Activated naive CD8-positive, alpha-beta T cell treated with anti-CD3 and anti-CD28 coated beads, Interleukin-2, amount 50 U/mL, for 24 hours (primary cell): ENCODE measurements around the gene MICAL3.

Experiments
- ATAC-seq: fragments of 150-1000 bp; cut with Tn5 transposase; one replicate; pipeline ENCODE4 v1.10.0; 2021
- DNase-seq: peaks from one replicate; pipeline ENCODE4 v3.0.0; 2021
- H3K27ac Mint-ChIP-seq: one replicate; pipeline ENCODE4 v1.8.0; 2021; ENCODE audit warnings: mild to moderate bottlenecking, mixed read lengths
- H3K27me3 Mint-ChIP-seq: one replicate; pipeline ENCODE4 v1.8.0; 2021; ENCODE audit warnings: mixed read lengths
- H3K36me3 Mint-ChIP-seq: one replicate; pipeline ENCODE4 v1.8.0; 2021; ENCODE audit warnings: low read depth, mixed read lengths
- H3K4me1 Mint-ChIP-seq: one replicate; pipeline ENCODE4 v1.8.0; 2021; ENCODE audit warnings: mixed read lengths
- H3K4me3 Mint-ChIP-seq: one replicate; pipeline ENCODE4 v1.8.0; 2021; ENCODE audit warnings: mild to moderate bottlenecking, moderate library complexity, mixed read lengths
- H3K9me3 Mint-ChIP-seq: one replicate; pipeline ENCODE4 v1.8.0; 2021; ENCODE audit warnings: mixed read lengths

Gene MICAL3

DNA sequence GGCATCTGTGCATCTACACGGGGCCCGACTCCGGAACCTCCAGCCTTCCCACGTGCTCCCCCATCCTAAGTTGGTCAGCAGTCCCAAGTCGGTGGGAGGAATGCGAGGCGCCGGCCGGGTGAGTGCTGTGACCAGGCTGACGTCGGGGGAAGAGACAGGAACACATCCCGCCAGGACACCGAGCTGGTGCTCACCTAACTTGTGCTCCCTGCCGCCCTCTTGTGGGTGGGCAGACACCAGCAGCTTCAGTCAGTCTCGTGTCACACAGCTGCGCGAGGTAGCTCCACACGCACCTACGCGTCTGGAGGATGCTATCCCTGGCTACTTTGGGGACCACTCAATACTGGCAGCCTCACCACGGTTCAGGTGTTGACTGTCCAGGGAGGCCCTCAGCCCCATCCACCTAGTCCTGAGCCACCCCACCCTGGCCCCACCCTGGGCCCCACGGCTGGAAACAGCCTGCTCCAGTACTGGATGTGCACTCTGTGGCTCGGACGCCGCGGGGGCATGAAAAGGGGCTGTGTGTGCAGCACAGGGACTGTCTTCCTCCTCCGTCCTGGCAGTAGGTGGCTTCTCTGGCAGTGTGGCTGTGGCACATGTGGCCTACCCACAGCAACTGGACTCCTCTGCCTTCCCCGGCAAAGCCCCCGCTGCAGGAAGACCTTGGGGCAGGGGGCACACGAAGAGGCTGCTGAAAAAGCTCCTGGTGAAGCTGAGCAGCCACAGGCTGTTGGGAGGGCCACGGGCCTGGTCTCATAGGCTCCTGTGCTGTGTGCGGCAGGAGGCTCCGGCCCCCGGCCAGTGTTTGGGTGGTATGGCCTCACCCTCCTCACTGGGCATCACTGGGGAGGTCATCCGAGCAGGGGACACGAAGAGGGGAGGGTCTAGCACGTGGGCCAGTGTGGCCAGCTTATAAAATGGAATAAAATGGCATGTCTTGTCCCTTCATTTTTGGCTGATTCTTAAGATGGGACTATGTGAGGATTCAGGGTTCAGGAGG lies 238.9 kb downstream of the MICAL3 start:
- ATAC-seq: no peak
- Mint-ChIP-seq H3K4me3 (no peak overlapping the region), H3K9me3 (no peaks in the 10 kb centered on the region), H3K27ac (no peak overlapping the region), H3K4me1 (peaks cover 20% of the 10 kb centered on the region), H3K36me3 (peaks cover 3% of the 10 kb centered on the region), H3K27me3 (no peaks in the 10 kb centered on the region)
- peak; percentile 84 for DNase-seq

DNA sequence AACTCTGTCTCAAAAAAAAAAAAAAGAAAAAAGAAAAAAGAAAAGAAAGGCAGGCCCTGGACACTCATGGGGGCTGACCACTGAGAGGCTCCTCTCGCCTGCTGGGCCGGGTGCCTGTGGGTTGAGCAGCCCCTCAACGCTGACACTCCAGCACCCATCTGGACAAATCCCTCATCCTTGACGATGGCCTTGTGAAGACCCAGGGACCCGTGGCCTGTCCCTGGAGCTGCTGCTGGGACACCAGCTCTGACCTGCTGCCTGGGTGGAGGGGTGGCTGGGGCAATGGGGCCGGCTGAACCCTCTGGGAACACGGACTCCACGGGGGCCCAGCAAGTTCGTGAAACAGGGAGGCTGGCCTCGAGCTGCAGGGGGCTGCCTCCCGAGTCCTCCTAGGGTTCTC lies 239.6 kb downstream of the MICAL3 start:
- peaks cover 27% of the 10 kb centered on the region for H3K4me1 Mint-ChIP-seq
- H3K36me3 Mint-ChIP-seq: no peaks in the 10 kb centered on the region
- H3K9me3 Mint-ChIP-seq: no peaks in the 10 kb centered on the region

DNA sequence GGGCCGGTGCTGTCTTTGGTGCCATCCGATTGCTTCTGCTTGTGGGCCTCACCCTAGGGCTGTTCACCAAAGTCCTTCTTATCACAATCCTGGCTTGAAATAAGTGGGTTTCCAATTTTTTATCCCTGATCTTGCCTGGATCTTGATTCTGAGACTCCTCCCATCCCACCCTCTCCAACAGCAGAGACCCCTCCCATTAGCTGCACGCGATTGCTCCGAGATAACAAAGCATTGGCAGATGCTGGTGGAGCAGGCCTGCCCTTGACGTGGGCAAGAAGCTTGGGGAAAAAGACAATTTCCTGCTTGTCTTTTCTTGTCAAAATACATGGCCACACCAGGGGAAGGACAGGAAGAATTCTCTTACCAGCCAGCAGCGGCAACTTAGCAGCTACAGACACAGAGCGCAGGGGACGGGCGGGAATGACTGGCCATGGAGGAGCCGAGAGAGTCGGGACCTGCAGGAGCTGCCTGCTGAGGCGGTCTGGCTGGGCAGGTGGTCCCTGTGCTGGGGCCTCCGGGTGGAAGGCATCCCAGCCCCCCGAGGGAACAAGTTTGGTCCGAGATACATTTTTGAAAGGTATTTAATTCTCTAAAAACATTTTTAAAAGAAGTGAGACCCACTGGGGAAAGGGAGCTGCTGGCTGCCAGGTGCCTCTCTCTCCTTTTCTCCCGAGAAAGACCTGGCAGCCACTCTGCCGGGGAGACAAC lies 240.4 kb downstream of the MICAL3 start:
- DNase-seq: no peak
- no peak overlapping the region for H3K4me3 Mint-ChIP-seq
- ATAC-seq: no peak
- no peaks in the 10 kb centered on the region for H3K9me3 Mint-ChIP-seq
- H3K27ac Mint-ChIP-seq: no peak overlapping the region
- no peaks in the 10 kb centered on the region for H3K36me3 Mint-ChIP-seq
- H3K4me1 Mint-ChIP-seq: peaks cover 36% of the 10 kb centered on the region
- no peaks in the 10 kb centered on the region for H3K27me3 Mint-ChIP-seq

More for the DNA sequence above, 239.6 kb downstream of the MICAL3 start:
- Mint-ChIP-seq H3K27ac (no peak overlapping the region), H3K4me3 (no peak overlapping the region), H3K27me3 (no peaks in the 10 kb centered on the region)
- DNase-seq (no peak), ATAC-seq (no peak)

DNA sequence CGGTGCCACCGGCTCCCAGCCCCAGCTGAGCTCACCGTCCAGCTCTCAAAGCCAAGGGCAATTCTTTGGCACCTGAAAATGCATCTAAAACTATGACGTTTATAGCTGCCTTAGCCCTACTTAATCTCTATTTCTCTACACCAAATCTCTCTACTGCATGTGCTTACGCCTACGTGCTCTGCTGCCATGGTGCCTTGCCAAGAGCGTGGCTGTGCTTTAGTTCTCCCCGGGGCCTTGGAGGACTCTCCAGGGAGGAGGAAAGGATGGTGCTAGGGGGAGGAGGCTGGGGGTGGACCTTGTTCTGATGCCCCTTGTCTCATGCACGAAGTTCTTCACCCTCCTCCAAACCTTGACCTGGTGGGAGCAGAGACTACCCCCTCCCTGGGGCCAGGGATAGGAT lies 241.0 kb downstream of the MICAL3 start:
- H3K27me3 Mint-ChIP-seq: no peaks in the 10 kb centered on the region
- H3K9me3 Mint-ChIP-seq: no peaks in the 10 kb centered on the region
- no peaks in the 10 kb centered on the region for H3K36me3 Mint-ChIP-seq
- ATAC-seq (no peak), DNase-seq (no peak)
- no peak overlapping the region for H3K4me3 Mint-ChIP-seq
- peaks cover 39% of the 10 kb centered on the region for H3K4me1 Mint-ChIP-seq
- no peak overlapping the region for H3K27ac Mint-ChIP-seq

DNA sequence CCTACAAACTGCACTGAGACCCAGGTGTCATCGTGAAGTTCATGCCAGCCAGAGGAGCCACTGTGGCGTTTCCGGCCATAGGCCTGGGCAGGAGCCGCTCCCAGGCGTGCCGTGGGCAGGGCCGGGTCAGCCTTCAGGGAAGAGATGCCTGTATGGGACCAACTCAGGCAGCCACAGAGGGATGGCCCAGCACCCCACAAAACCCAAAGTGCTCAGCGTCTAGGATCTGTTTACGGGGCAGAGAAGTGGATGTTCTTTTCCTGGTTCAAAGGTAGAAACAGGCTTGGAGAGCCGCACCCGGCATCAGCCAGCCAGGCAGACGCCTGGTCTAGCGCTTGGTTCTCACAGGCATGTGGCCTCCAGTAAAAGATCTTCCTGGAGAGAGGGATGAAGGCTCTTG lies 241.7 kb downstream of the MICAL3 start:
- no peak for DNase-seq
- Mint-ChIP-seq H3K4me3 (no peak overlapping the region), H3K4me1 (peaks cover 45% of the 10 kb centered on the region), H3K36me3 (no peaks in the 10 kb centered on the region), H3K9me3 (no peaks in the 10 kb centered on the region), H3K27ac (no peak overlapping the region), H3K27me3 (no peaks in the 10 kb centered on the region)
- ATAC-seq: no peak

DNA sequence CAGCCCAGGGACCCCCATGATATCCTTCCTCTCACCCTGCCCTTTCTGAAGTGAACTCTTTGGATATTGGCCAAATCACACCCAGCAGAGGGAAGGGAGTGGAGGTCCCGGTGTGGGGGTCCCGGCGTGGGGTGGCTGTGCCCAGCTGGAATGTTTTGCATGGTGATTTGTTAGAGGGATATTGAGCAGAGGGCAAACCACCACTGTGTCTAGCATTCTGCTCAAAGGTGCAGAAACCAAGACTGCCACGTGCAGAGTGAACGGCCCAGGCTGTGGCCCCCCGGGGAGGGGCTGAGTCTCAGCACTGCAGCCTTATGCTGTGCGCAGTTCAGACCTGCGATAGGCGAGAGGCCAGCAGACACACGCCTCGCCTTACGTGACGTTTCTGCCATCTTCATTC lies 242.2 kb downstream of the MICAL3 start:
- H3K27ac Mint-ChIP-seq: no peak overlapping the region
- H3K9me3 Mint-ChIP-seq: no peaks in the 10 kb centered on the region
- H3K27me3 Mint-ChIP-seq: no peaks in the 10 kb centered on the region
- ATAC-seq (no peak), DNase-seq (no peak)
- no peaks in the 10 kb centered on the region for H3K36me3 Mint-ChIP-seq
- H3K4me3 Mint-ChIP-seq: no peak overlapping the region
- peaks cover 50% of the 10 kb centered on the region for H3K4me1 Mint-ChIP-seq

DNA sequence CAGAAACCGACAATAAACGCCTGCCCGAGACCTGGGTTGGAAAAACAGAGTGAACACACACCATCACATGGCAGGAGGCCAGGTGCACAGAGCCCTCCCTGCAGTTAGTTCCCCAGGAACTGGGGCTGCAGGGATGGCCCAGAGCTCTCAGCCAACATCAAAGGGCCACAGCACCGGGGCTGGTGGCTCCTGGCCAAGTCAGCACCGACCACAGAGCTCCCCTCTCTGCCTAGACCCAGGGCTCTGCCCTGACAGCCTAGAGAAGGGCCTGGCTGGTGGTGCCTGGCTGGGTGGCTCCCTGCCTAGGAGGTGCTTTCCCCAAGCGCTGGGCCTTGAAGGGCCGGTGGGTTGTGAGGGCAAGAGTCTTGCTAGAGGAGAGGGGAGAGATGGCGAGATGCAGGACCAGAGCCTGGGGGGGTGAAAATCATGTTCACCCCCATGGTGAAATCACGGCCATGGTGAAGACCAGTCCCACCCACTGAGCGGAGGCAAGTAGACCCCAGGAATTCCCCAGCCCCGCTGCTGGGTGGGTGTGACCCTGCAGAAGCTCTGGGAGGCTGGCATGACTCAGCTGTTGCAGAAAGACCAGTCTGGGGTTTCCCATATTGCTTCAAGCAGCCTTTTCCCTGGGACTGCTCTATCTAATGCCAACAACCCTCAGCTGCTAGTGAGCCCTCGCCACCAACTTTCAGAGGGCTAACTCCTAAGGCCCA lies 242.9 kb downstream of the MICAL3 start:
- Mint-ChIP-seq H3K36me3 (no peaks in the 10 kb centered on the region), H3K9me3 (no peaks in the 10 kb centered on the region), H3K4me1 (peaks cover 56% of the 10 kb centered on the region), H3K4me3 (peak overlapping the region; percentile 58), H3K27me3 (no peaks in the 10 kb centered on the region), H3K27ac (peak overlapping the region; percentile 62)
- DNase-seq: peak; percentile 73
- peak; percentile 83 for ATAC-seq

DNA sequence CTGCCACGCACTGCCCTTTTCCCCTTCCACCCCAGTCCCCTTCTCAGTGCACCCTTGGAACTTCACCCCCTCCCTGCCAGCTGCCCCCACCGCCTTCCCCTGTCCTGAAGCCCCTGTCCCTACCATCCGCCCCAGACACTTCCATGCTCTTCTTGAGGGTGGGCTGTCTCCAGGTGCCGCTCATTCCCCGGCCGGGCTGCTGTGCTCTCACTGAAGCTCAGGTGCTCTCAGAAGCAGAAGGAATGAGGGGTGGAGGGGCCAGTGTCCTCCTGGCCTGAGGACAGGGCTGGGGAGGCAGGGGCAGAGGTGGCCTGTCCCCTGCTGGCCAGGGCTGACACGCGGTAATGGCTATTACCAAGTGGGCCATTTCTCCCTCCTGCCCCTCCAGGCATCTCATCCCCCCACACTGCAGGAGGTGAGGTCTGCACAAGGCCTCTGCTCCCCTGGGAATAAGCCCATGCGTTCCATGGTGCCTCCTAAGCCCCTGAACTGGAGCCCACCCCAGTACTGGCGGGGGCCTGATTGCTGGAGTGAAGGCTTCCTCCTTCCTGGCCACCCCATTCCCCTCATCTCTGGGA lies 243.5 kb downstream of the MICAL3 start:
- peak overlapping the region; percentile 58 for H3K4me3 Mint-ChIP-seq
- H3K4me1 Mint-ChIP-seq: peaks cover 63% of the 10 kb centered on the region

DNA sequence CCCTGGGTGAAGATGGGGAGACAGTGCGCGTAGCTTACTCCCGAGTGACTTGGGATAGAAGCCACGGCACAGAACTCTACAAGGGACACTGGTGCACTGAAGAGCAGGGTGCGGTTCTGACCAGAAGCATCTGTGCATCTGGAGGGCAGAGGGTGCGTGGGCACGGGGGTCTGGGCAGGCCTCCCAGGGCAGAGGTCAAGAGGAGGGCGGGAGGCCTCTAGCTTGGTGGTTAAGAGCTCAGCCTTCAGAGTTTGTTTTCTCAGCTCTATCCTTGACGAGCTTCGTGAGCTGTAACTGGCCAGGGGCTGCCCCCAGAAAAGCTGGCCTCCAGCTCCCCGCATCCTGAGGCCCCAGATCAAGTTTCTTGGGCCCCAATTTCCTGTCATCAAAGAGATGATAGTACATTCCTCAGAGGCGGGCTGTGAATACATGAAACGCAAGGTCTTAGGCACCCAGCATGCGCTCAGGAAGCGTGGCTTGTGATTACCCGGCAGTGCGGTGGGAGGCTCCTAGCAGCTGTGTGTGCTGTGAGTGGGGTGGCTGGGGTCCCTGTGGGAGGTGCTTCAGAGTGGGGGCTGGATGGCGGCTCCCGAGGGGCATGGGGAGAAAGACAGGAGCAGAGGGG lies 244.1 kb downstream of the MICAL3 start:
- Mint-ChIP-seq H3K27me3 (no peaks in the 10 kb centered on the region), H3K4me1 (peaks cover 68% of the 10 kb centered on the region), H3K4me3 (no peak overlapping the region), H3K27ac (no peak overlapping the region), H3K9me3 (no peaks in the 10 kb centered on the region), H3K36me3 (no peaks in the 10 kb centered on the region)
- no peak for ATAC-seq
- no peak for DNase-seq

More for the DNA sequence above, 243.5 kb downstream of the MICAL3 start:
- no peak for DNase-seq
- Mint-ChIP-seq H3K9me3 (no peaks in the 10 kb centered on the region), H3K27ac (no peak overlapping the region), H3K36me3 (no peaks in the 10 kb centered on the region), H3K27me3 (no peaks in the 10 kb centered on the region)
- ATAC-seq: no peak

DNA sequence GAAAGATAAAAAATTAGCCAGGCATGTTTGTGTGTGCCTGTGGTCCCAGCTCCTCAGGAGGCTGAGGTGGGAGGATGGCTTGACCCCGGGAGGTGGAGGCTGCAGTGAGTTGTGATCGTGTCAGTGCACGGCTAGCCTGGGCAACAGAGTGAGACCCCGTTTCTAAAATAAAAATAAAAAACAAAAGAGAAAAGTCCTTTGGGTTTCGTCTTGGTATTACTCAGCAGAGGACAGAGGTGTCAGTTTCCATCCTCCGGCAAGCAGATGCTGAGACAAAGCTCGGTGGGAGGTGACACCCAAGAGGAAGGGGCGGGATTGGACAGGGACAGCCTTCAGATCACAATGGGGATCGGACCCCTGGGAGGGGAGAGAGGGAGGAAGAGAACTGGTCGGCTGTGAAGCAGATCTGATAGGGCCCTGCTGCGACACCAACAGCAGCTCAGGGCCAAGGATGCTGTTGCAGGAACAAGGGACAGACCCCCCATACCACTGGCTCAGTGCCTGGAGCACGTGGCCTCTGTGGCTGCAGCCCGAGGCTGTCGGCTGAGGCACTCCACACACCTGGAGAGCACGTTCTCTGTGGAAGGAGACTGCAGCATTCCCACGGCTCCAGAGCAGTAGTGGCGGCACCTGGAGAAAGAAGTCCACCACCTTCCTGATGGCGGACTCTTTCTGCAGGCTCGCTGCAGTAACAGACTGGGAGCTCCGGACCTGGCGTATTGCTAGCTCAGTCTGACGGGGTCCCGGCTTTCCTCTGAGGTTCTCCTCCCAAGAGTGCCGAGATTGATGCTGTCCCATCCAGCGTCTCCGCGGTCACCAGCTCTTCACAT lies 244.9 kb downstream of the MICAL3 start:
- DNase-seq: peak; percentile 41
- H3K9me3 Mint-ChIP-seq: no peaks in the 10 kb centered on the region
- peaks cover 75% of the 10 kb centered on the region for H3K4me1 Mint-ChIP-seq
- ATAC-seq: no peak
- H3K36me3 Mint-ChIP-seq: no peaks in the 10 kb centered on the region
- no peak overlapping the region for H3K4me3 Mint-ChIP-seq
- no peaks in the 10 kb centered on the region for H3K27me3 Mint-ChIP-seq
- peak overlapping the region; percentile 10 for H3K27ac Mint-ChIP-seq

DNA sequence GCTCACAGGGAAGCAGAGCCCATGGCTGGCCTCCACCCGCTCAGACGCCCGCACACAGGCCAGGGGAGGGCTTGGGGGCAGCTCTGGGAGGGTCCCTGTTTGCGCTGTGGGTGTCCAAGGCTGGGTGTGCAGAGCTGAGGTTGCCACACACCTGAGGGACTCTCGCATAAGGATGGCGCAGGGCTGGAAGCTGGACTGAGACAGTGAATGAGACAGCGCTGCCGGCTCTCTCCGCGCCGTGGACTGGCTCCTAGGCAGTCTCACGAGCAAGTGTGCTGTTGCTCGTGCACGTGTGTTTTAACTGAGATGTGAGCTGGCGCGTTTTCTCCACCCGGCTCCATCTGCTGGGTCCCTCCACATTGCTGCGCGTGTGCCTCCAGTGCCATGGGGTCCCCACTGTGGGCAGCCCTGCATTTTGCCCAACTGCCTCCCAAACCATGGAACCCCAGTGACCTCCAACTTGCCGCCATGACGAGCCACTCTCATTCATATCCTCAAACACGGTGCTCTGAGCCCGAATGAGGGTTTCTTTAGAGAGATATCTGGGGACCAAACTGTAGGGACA lies 245.9 kb downstream of the MICAL3 start:
- Mint-ChIP-seq H3K27ac (no peak overlapping the region), H3K36me3 (no peaks in the 10 kb centered on the region), H3K9me3 (no peaks in the 10 kb centered on the region), H3K4me1 (peaks cover 77% of the 10 kb centered on the region), H3K27me3 (no peaks in the 10 kb centered on the region), H3K4me3 (peak overlapping the region; percentile 81)
- no peak for DNase-seq
- ATAC-seq: no peak

DNA sequence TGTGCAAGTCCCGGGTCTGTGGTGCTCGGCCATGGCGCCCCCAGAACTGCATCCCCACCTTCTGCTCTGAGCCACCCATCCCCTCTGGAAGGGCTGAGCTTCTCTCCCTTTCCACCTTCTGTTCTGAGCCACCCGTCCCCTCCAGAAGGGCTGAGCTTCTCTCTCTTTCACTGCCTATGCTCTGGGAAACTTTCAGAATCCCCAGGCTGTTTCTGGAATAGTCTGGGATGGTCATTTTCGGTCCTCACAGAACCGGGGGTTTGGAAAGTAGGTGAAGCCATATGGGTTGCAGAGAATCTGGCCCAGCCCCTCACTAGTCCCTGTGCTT lies 246.7 kb downstream of the MICAL3 start:
- Mint-ChIP-seq H3K9me3 (no peaks in the 10 kb centered on the region), H3K4me1 (peaks cover 85% of the 10 kb centered on the region), H3K27me3 (no peaks in the 10 kb centered on the region), H3K27ac (peak overlapping the region; percentile 85), H3K4me3 (peak overlapping the region; percentile 81), H3K36me3 (no peaks in the 10 kb centered on the region)
- ATAC-seq: no peak
- DNase-seq: no peak

DNA sequence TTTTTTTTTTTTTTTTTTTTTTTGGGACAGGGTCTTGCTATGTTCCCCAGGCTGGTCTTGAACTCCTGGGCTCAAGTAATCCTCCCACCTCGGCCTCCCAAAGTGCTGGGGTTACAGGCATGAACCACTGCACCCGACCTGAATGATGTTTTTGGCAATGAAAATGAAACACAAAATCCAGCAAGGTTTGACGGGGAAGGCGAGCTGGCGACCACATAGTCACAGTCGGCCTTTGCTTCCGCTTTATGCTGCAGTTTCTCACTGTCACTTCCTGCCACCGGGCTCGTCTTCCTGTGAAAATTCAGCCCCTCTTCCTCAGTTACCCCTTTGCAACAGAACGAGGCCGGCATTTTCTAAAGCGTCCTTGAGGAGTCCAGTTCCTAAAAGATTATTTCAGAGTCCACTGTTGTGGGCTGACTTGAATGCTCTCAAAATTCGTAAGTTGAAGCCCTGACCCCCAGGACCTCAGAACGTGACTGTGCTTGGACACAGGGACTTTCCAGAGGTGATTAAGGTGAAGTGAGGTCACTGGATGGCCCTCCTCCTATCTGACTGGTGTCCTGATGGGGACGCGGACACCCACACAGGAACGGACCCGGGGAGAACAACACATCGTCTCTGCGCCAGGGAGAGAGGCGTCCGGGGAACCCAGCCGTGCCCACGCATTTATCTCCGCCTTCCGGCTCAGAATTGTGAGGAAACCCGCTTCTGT lies 247.2 kb downstream of the MICAL3 start:
- Mint-ChIP-seq H3K27me3 (no peaks in the 10 kb centered on the region), H3K27ac (peak overlapping the region; percentile 85), H3K4me1 (peaks cover 85% of the 10 kb centered on the region), H3K9me3 (no peaks in the 10 kb centered on the region), H3K36me3 (no peaks in the 10 kb centered on the region), H3K4me3 (peak overlapping the region; percentile 81)
- DNase-seq (peak; percentile 72), ATAC-seq (peak; percentile 33)
